Superior temporal gyrus (tissue), 1 donor: Measurements from ENCODE around the gene USP11.

Source experiments
- DNase-seq: peaks from one replicate; pipeline ENCODE4 v3.0.0-alpha.2; 2016; ENCODE audit errors: extremely low spot score

The USP11 gene

GRCh38 chrX:47202877-47203276 lies 29.9 kb upstream of the USP11 start:
- DNase-seq: no peak

- DNase-seq: no peak
Measured at GRCh38 chrX:47204970-47205369, 27.8 kb upstream of the USP11 start.

GRCh38 chrX:47206316-47206715 lies 26.5 kb upstream of the USP11 start:
- no peak for DNase-seq

GRCh38 chrX:47208108-47208507 lies 24.7 kb upstream of the USP11 start:
- no peak for DNase-seq

GRCh38 chrX:47209508-47210238 lies 23.1 kb upstream of the USP11 start:
- no peak for DNase-seq

- no peak for DNase-seq
Measured at GRCh38 chrX:47210661-47211425, 22.0 kb upstream of the USP11 start.

- no peak for DNase-seq
Measured at GRCh38 chrX:47212381-47213293, 20.2 kb upstream of the USP11 start.

GRCh38 chrX:47214435-47215077 lies 18.3 kb upstream of the USP11 start:
- no peak for DNase-seq

GRCh38 chrX:47215291-47215900 lies 17.4 kb upstream of the USP11 start:
- no peak for DNase-seq

GRCh38 chrX:47216393-47216925 lies 16.4 kb upstream of the USP11 start:
- DNase-seq: no peak

GRCh38 chrX:47217121-47217851 lies 15.5 kb upstream of the USP11 start:
- DNase-seq: no peak

GRCh38 chrX:47217852-47218279 lies 14.9 kb upstream of the USP11 start:
- DNase-seq: peak; percentile 96

- DNase-seq: peak; percentile 75
Measured at GRCh38 chrX:47218280-47218919, 14.4 kb upstream of the USP11 start, which contains the start of gene CDK16. Gene CDK16, plus strand, starts transcription at chrX:47218681. Its CDS starts 4,877 bp downstream, at chrX:47223558.

- no peak for DNase-seq
Measured at GRCh38 chrX:47218920-47219815, 13.6 kb upstream of the USP11 start.

- no peak for DNase-seq
Measured at GRCh38 chrX:47221756-47222155, 11.1 kb upstream of the USP11 start.

GRCh38 chrX:47222751-47223350 lies 10.0 kb upstream of the USP11 start:
- no peak for DNase-seq

GRCh38 chrX:47223476-47224250 lies 9.1 kb upstream of the USP11 start:
- DNase-seq: no peak
